Prostate gland (tissue), 2 donors: ENCODE data around the gene MEMO1. TPM values are rescaled to one million over a fixed set of nuclear protein-coding genes. Genes with fewer than 3 reads are reported as not detected.
"Not testable (repeated sequence)": the region's sequence is repeated elsewhere in the genome, so short reads cannot be mapped to it uniquely, and the experiment has no call there.

ENCODE experiments used
- DNase-seq: peaks from one replicate; pipeline ENCODE4 v3.0.0-alpha.2; 2019; ENCODE audit warnings: low spot score
- H3K27ac ChIP-seq, 2 donors: fragments of 200-600 bp; sonication (generic); 2 replicates each; pipeline ENCODE4 v1.5.1; 2017 to 2019
- H3K27me3 ChIP-seq: fragments of 200-600 bp; sonication (generic); replicated peaks from 2 replicates; pipeline ENCODE4 v1.5.1; 2019; ENCODE audit not compliant: insufficient read depth
- H3K36me3 ChIP-seq, 2 donors: fragments of 200-600 bp; sonication (generic); 1 replicate in 1 of 2; 2 replicates in 1 of 2; pipeline versions ENCODE4 v1.5.1 to v1.8.1; 2017 to 2019
- H3K4me1 ChIP-seq: fragments of 200-600 bp; sonication (generic); replicated peaks from 2 replicates; pipeline ENCODE4 v1.5.1; 2019
- H3K4me3 ChIP-seq, 2 donors: fragments of 200-600 bp; sonication (generic); 2 replicates each; pipeline ENCODE4 v1.5.1; 2017 to 2019
- H3K9me3 ChIP-seq: fragments of 200-600 bp; sonication (generic); 2 replicates; pipeline ENCODE4 v1.5.1; 2017
- POLR2A ChIP-seq: fragments of 450-650 bp; IDR thresholded peaks from one replicate; pipeline ENCODE4 v1.6.1; 2016; ENCODE audit warnings: antibody characterized with exemption, mild to moderate bottlenecking
- POLR2AphosphoS5 ChIP-seq: sonication (generic); formaldehyde crosslinking; IDR thresholded peaks from one replicate; pipeline ENCODE4 v1.6.1; 2017; ENCODE audit warnings: antibody characterized with exemption
- WGBS: methylation state at CpG from one replicate; pipeline ENCODE4 v1.1.5; 2018; 5-methylcytosine and 5-hydroxymethylcytosine counted together
- intact Hi-C: fragments of 100-400 bp; cut with DNase I; formaldehyde crosslinking; loops from one replicate; pipeline ENCODE4 v1.14.2; 2022
- total RNA-seq, 2 donors: library from RNA; depleted of rRNA; stranded (reverse); fragments of >200 nt; gene quantifications; one replicate each; pipeline ENCODE4 v1.1.0, GENCODE V29; 2016
- TF ChIP-seq, protein P1 (sequence below), 4 experiments: fragments of 200-600 bp in 2 of 4; fragments of 450-650 bp in 2 of 4; sonication (generic) in 2 of 4; IDR thresholded peaks; 1 replicate in 3 of 4; 2 replicates in 1 of 4; pipeline ENCODE4 v1.5.1; 2016 to 2019; ENCODE audit warnings: antibody characterized with exemption in 4 of 4, mild to moderate bottlenecking in 2 of 4, moderate library complexity in 2 of 4

The MEMO1 gene
- 10 to 100 TPM; 25.7 to 38.7 TPM for total RNA-seq

DNA sequence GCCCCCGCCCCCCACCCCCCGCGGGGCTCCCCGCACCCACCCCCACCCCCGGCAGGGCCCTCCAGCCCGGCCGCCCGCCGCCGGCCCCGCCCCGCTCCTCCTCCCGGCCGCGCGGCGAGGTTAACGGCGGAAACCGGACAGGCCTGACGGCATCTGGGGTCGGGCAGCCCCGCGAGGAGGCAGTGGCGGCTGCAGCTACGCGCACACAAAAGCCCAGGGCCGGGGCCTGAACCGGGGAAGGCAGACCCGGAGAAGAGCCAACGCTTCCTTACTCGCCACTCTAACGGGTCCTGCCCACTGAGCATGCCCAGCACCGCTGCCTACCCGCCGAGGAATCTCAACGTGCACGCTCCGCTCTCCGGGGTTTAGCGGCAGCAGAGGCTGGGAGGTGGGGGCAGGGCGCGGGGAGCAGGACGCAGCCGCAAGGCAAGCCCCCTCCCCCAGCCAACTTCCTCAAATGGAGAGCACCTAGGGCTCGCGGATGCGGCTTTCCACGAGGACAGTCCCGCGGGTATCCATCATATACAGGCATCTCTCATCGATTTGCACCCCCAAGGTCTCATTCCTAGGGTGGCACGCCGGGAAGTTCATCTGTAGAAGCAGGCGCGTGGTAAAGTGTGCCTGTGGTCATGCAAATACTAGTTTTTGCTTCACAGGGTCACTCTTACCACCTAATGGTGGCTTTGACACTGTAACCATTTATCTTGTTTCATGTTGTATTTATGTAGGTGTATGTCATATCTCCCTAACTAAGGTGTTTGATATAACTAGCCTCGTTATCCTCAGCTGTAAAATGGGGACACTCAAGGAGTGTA, at the start of gene MEMO1:
Gene MEMO1, minus strand, starts transcription at position 339 of the 815 bp plus-strand sequence. CDS start 761 bp downstream, outside the sequence.
- peak within 1 kb of the TSS; percentile 93 to 94 for H3K27ac ChIP-seq
- DNase-seq, result peak; percentile 91
- H3K4me1 ChIP-seq, result peaks cover 8% of the 10 kb centered on the region
- intact Hi-C loops, result loop anchor here (5.0 to 10.0 kb wide), 2 partner anchors 266 to 776 kb away; partner anchors contain the start of genes EHD3 and YIPF4
- under 1% methylated on average over 49 of the region's 57 CpGs for WGBS
- TF ChIP-seq POLR2A (peak; percentile 43), POLR2AphosphoS5 (peak; percentile 89)
- TF ChIP-seq, protein P1, sequence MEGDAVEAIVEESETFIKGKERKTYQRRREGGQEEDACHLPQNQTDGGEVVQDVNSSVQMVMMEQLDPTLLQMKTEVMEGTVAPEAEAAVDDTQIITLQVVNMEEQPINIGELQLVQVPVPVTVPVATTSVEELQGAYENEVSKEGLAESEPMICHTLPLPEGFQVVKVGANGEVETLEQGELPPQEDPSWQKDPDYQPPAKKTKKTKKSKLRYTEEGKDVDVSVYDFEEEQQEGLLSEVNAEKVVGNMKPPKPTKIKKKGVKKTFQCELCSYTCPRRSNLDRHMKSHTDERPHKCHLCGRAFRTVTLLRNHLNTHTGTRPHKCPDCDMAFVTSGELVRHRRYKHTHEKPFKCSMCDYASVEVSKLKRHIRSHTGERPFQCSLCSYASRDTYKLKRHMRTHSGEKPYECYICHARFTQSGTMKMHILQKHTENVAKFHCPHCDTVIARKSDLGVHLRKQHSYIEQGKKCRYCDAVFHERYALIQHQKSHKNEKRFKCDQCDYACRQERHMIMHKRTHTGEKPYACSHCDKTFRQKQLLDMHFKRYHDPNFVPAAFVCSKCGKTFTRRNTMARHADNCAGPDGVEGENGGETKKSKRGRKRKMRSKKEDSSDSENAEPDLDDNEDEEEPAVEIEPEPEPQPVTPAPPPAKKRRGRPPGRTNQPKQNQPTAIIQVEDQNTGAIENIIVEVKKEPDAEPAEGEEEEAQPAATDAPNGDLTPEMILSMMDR (IDR thresholded peaks at IDR 0.05), result peak in 1 of 4 experiments; percentile 15
- H3K36me3 ChIP-seq, result no peaks in the 10 kb centered on the region
- no peaks in the 10 kb centered on the region for H3K9me3 ChIP-seq
- H3K4me3 ChIP-seq, result peak within 1 kb of the TSS; percentile 66 to 83
- H3K27me3 ChIP-seq, result no peaks in the 10 kb centered on the region

GRCh38 chr2:32060266-32060665, 49.5 kb upstream of the MEMO1 start:
- no peaks in the 10 kb centered on the region for H3K36me3 ChIP-seq
- DNase-seq, result no peak
- no peaks in the 10 kb centered on the region for H3K9me3 ChIP-seq
- H3K27ac ChIP-seq, result no peak overlapping the region
- WGBS, result 96% methylated on average over 2 of the region's 2 CpGs
- H3K4me3 ChIP-seq, result no peak overlapping the region
- TF ChIP-seq, protein P1 (IDR thresholded peaks at IDR 0.05), result no peak
- TF ChIP-seq POLR2AphosphoS5, result no peak
- no peak for TF ChIP-seq POLR2A
- no peaks in the 10 kb centered on the region for H3K27me3 ChIP-seq
- H3K4me1 ChIP-seq, result no peaks in the 10 kb centered on the region
- intact Hi-C loops, result no loop called here

GRCh38 chr2:32058130-32058529, 47.3 kb upstream of the MEMO1 start:
- intact Hi-C loops, result no loop called here
- WGBS, result 91% methylated on average over 2 of the region's 2 CpGs
- TF ChIP-seq POLR2AphosphoS5, result no peak
- TF ChIP-seq, protein P1 (IDR thresholded peaks at IDR 0.05), result no peak
- no peak for TF ChIP-seq POLR2A

GRCh38 chr2:32054583-32054982, 43.8 kb upstream of the MEMO1 start:
- H3K27ac ChIP-seq, H3K4me3 ChIP-seq, H3K27me3 ChIP-seq, intact Hi-C loops, DNase-seq, H3K4me1 ChIP-seq, H3K9me3 ChIP-seq, H3K36me3 ChIP-seq: not testable (repeated sequence)
- WGBS, result 67% methylated on average over 3 of the region's 3 CpGs

More at GRCh38 chr2:32058130-32058529, 47.3 kb upstream of the MEMO1 start:
- Histone ChIP-seq H3K27ac (no peak overlapping the region), H3K4me3 (no peak overlapping the region), H3K9me3 (no peaks in the 10 kb centered on the region), H3K4me1 (no peaks in the 10 kb centered on the region), H3K27me3 (no peaks in the 10 kb centered on the region), H3K36me3 (no peaks in the 10 kb centered on the region)
- no peak for DNase-seq

GRCh38 chr2:32051836-32052439, 41.1 kb upstream of the MEMO1 start:
- no peaks in the 10 kb centered on the region for H3K4me1 ChIP-seq
- no peak overlapping the region for H3K27ac ChIP-seq
- DNase-seq, result no peak
- no peak overlapping the region for H3K4me3 ChIP-seq
- whole genome bisulfite sequencing, result 90% methylated on average over 11 of the region's 11 CpGs
- TF ChIP-seq, protein P1 (IDR thresholded peaks at IDR 0.05), result no peak
- TF ChIP-seq POLR2A (no peak), POLR2AphosphoS5 (no peak)
- intact Hi-C loops, result no loop called here
- no peaks in the 10 kb centered on the region for H3K36me3 ChIP-seq
- no peaks in the 10 kb centered on the region for H3K27me3 ChIP-seq
- no peaks in the 10 kb centered on the region for H3K9me3 ChIP-seq
